Fibroblast of lung (primary cell): Measurements from ENCODE around the gene NPHP4. TPM values are rescaled to one million over a fixed set of nuclear protein-coding genes. Genes with fewer than 3 reads are reported as not detected.

Experiments used
- DNase-seq, 2 donors: peaks; one replicate each; pipeline versions ENCODE4 v3.0.0 to v3.0.0-alpha.2; 2010; ENCODE audit warnings: low read depth in 2 of 2
- H2AFZ ChIP-seq: 2 replicates; pipeline ENCODE4 v1.5.1; 2012; ENCODE audit warnings: low read length, control low read depth, inconsistent platforms
- H3K27ac ChIP-seq: 2 replicates; pipeline ENCODE4 v1.5.1; 2011; ENCODE audit warnings: low read length, control low read depth; ENCODE audit not compliant: insufficient read depth
- H3K27me3 ChIP-seq: 2 replicates; pipeline ENCODE4 v1.5.1; 2011; ENCODE audit warnings: mild to moderate bottlenecking, low read length; ENCODE audit not compliant: control insufficient read depth, insufficient read depth
- H3K36me3 ChIP-seq: 2 replicates; pipeline ENCODE4 v1.5.1; 2011; ENCODE audit warnings: low read length; ENCODE audit not compliant: control insufficient read depth, insufficient read depth
- H3K4me1 ChIP-seq: 2 replicates; pipeline ENCODE4 v1.5.1; 2011; ENCODE audit warnings: low read length; ENCODE audit not compliant: control insufficient read depth, insufficient read depth; ENCODE audit errors: extremely low read depth
- H3K4me2 ChIP-seq: 2 replicates; pipeline ENCODE4 v1.5.1; 2011; ENCODE audit warnings: low read length, control low read depth; ENCODE audit not compliant: insufficient read depth; ENCODE audit errors: extremely low read depth
- H3K4me3 ChIP-seq, 4 experiments: fragments of 200-600 bp in 1 of 4; sonication (generic) in 1 of 4; replicated peaks in 1 of 4; 2 replicates each; pipeline ENCODE4 v1.5.1; 2011 to 2016; ENCODE audit warnings: low read length in 4 of 4, low read depth in 3 of 4, mild to moderate bottlenecking in 3 of 4, control low read depth in 2 of 4, inconsistent platforms in 1 of 4, mixed read lengths in 1 of 4; ENCODE audit not compliant: insufficient read depth in 1 of 4; ENCODE audit errors: control extremely low read depth in 1 of 4
- H3K79me2 ChIP-seq: 2 replicates; pipeline ENCODE4 v1.5.1; 2012; ENCODE audit warnings: mild to moderate bottlenecking, low read length, inconsistent platforms; ENCODE audit not compliant: control insufficient read depth, insufficient read depth
- H3K9ac ChIP-seq: 2 replicates; pipeline ENCODE4 v1.5.1; 2011; ENCODE audit warnings: mild to moderate bottlenecking, low read length, control low read depth; ENCODE audit not compliant: insufficient read depth
- H3K9me3 ChIP-seq: 2 replicates; pipeline ENCODE4 v1.5.1; 2012; ENCODE audit warnings: low read depth, low read length; ENCODE audit not compliant: control insufficient read depth, insufficient read depth
- H4K20me1 ChIP-seq: 2 replicates; pipeline ENCODE4 v1.5.1; 2011; ENCODE audit warnings: low read length; ENCODE audit not compliant: control insufficient read depth, insufficient read depth; ENCODE audit errors: extremely low read depth
- EZH2 ChIP-seq: IDR thresholded peaks from 2 replicates; pipeline ENCODE4 v1.5.1; 2012; ENCODE audit warnings: low read length, control low read depth, mild to moderate bottlenecking; ENCODE audit errors: missing control alignments
- polyA plus RNA-seq, 2 donors: library from polyadenylated mRNA; depleted of rRNA in 1 of 2; stranded (reverse) in 1 of 2; unstranded in 1 of 2; fragments of >200 nt; gene quantifications; 2 replicates each; pipeline ENCODE4 v1.2.1, GENCODE V29; 2011 to 2012; ENCODE audit warnings: missing spikeins in 1 of 2
- total RNA-seq: library from RNA; depleted of rRNA; stranded (reverse); fragments of >200 nt; gene quantifications from 2 replicates; pipeline ENCODE4 v1.2.1, GENCODE V29; 2014
- TF ChIP-seq, protein P1 (sequence below), 2 donors: IDR thresholded peaks in 1 of 2; conservative IDR thresholded peaks in 1 of 2; 1 replicate in 1 of 2; 2 replicates in 1 of 2; pipeline ENCODE4 v1.5.1; 2011 to 2012; ENCODE audit warnings: low read length in 2 of 2, control low read depth in 1 of 2, inconsistent platforms in 1 of 2, low read depth in 1 of 2, mild to moderate bottlenecking in 1 of 2

The NPHP4 gene
- total and polyA plus RNA-seq, 2 donors (not counting 1 experiment from before 2014, with no cell fraction given), result 1.5 to 4.0 TPM

- TF ChIP-seq, protein P1, sequence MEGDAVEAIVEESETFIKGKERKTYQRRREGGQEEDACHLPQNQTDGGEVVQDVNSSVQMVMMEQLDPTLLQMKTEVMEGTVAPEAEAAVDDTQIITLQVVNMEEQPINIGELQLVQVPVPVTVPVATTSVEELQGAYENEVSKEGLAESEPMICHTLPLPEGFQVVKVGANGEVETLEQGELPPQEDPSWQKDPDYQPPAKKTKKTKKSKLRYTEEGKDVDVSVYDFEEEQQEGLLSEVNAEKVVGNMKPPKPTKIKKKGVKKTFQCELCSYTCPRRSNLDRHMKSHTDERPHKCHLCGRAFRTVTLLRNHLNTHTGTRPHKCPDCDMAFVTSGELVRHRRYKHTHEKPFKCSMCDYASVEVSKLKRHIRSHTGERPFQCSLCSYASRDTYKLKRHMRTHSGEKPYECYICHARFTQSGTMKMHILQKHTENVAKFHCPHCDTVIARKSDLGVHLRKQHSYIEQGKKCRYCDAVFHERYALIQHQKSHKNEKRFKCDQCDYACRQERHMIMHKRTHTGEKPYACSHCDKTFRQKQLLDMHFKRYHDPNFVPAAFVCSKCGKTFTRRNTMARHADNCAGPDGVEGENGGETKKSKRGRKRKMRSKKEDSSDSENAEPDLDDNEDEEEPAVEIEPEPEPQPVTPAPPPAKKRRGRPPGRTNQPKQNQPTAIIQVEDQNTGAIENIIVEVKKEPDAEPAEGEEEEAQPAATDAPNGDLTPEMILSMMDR (conservative IDR thresholded peaks at IDR 0.05 in 1 of 2, IDR thresholded peaks at IDR 0.05 in 1 of 2; ENCODE audit: low read depth in 1 of 2, low read length in 2 of 2), result no peak
- no peak for TF ChIP-seq EZH2
- Histone ChIP-seq H3K9me3 (no peaks in the 10 kb centered on the region), H3K27me3 (no peaks in the 10 kb centered on the region), H3K79me2 (no peaks in the 10 kb centered on the region), H3K4me2 (no peak overlapping the region), H3K27ac (no peak overlapping the region), H4K20me1 (no peaks in the 10 kb centered on the region), H3K36me3 (no peaks in the 10 kb centered on the region), H3K9ac (no peak overlapping the region), H3K4me1 (no peaks in the 10 kb centered on the region), H3K4me3 (no peak overlapping the region), H2AFZ (no peak overlapping the region)
- DNase-seq, result no peak
Measured at GRCh38 chr1:5901841-5902240, 90.4 kb downstream of the NPHP4 start.

DNA sequence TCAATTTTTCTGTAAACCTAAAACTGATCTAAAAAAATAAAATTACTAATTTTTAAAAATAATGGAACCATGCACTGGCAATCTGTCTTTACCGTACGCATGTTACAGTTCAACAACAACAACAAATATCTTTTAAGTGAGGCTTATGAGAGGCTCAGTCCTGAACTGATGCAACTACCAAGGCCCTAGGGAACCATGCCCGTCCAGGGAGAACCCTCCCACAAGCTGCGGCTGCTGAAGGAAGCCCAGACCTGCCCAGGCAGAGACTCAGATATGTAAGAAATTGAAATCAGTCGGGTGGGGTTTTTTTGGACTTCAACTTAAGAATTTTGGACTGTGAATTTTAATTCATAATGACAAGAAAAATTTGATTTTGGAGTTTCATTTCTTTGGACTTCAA lies 91.1 kb downstream of the NPHP4 start:
- Histone ChIP-seq H3K4me1 (no peaks in the 10 kb centered on the region), H3K4me3 (no peak overlapping the region), H3K9ac (no peak overlapping the region), H3K36me3 (no peaks in the 10 kb centered on the region), H3K27ac (no peak overlapping the region), H3K9me3 (no peaks in the 10 kb centered on the region), H3K27me3 (no peaks in the 10 kb centered on the region), H4K20me1 (no peaks in the 10 kb centered on the region), H3K4me2 (no peak overlapping the region), H3K79me2 (no peaks in the 10 kb centered on the region), H2AFZ (no peak overlapping the region)
- TF ChIP-seq, protein P1 (conservative IDR thresholded peaks at IDR 0.05 in 1 of 2, IDR thresholded peaks at IDR 0.05 in 1 of 2; ENCODE audit: low read depth in 1 of 2, low read length in 2 of 2), result no peak
- no peak for TF ChIP-seq EZH2
- no peak for DNase-seq

DNA sequence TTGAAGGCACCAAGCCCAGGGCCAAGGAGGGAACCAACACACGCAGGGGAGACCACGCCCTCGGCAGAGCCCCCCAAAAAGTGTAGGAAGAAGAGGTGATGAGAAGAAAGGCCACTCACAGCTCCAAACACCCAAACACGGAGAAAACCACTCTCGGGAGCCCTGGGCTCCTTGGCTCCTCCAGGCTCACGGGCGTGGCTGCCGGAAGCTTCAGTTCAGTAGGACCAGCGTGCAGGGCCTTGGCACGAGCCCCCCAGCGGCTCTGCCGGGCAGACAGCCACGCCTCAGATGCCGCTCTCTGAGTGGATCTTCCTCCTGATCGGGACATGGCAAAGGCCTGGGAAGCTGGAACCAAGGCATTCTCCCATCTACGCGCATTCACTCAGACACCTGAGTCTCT lies 94.0 kb downstream of the NPHP4 start:
- Histone ChIP-seq H3K4me2 (no peak overlapping the region), H3K27me3 (no peaks in the 10 kb centered on the region), H4K20me1 (no peaks in the 10 kb centered on the region), H3K4me3 (no peak overlapping the region), H3K9ac (no peak overlapping the region), H2AFZ (no peak overlapping the region), H3K27ac (no peak overlapping the region), H3K4me1 (no peaks in the 10 kb centered on the region), H3K36me3 (no peaks in the 10 kb centered on the region), H3K79me2 (no peaks in the 10 kb centered on the region), H3K9me3 (no peaks in the 10 kb centered on the region)
- DNase-seq, result no peak
- TF ChIP-seq, protein P1 (conservative IDR thresholded peaks at IDR 0.05 in 1 of 2, IDR thresholded peaks at IDR 0.05 in 1 of 2; ENCODE audit: low read depth in 1 of 2, low read length in 2 of 2), result no peak
- TF ChIP-seq EZH2, result no peak
